COLO829 (cell line): Measurements from ENCODE around the gene MDK.
"Not testable (repeated sequence)": the region's sequence is repeated elsewhere in the genome, so short reads cannot be mapped to it uniquely, and the experiment has no call there.

Source experiments
- DNase-seq: peaks from one replicate; pipeline ENCODE4 v3.0.0; 2012; ENCODE audit warnings: low spot score

The MDK gene

GRCh38 chr11:46367244-46367915 is 14.1 kb upstream of the MDK start:
- DNase-seq, result no peak

GRCh38 chr11:46367916-46368267 is 13.6 kb upstream of the MDK start:
- DNase-seq, result no peak

- DNase-seq, result peak; percentile 60
These were observed 11.9 kb upstream of the MDK start for GRCh38 chr11:46369458-46370152.

GRCh38 chr11:46370253-46370652 is 11.2 kb upstream of the MDK start:
- no peak for DNase-seq

- DNase-seq, result not testable (repeated sequence)
These were observed 10.2 kb upstream of the MDK start for GRCh38 chr11:46371262-46371661.

GRCh38 chr11:46372086-46372485 is 9.4 kb upstream of the MDK start:
- no peak for DNase-seq

GRCh38 chr11:46372501-46372900 is 9.0 kb upstream of the MDK start:
- DNase-seq, result not testable (repeated sequence)

- DNase-seq, result no peak
These were observed 7.4 kb upstream of the MDK start for GRCh38 chr11:46373787-46374740.

- no peak for DNase-seq
These were observed 6.7 kb upstream of the MDK start for GRCh38 chr11:46374815-46375214.

GRCh38 chr11:46375392-46376101 is 5.9 kb upstream of the MDK start:
- no peak for DNase-seq

- no peak for DNase-seq
These were observed 5.0 kb upstream of the MDK start for GRCh38 chr11:46376258-46377050.

- DNase-seq, result no peak
These were observed 4.2 kb upstream of the MDK start for GRCh38 chr11:46377290-46377689.

GRCh38 chr11:46377831-46378230 is 3.6 kb upstream of the MDK start:
- DNase-seq, result no peak

GRCh38 chr11:46378296-46378695 is 3.2 kb upstream of the MDK start:
- DNase-seq, result no peak

GRCh38 chr11:46378811-46379481 is 2.5 kb upstream of the MDK start:
- no peak for DNase-seq

- DNase-seq, result not testable (repeated sequence)
These were observed 1.8 kb upstream of the MDK start for GRCh38 chr11:46379482-46380293.

- no peak for DNase-seq
These were observed 975 bp upstream of the MDK start for GRCh38 chr11:46380340-46381047.

GRCh38 chr11:46381819-46382645 is 563 bp downstream of the MDK start:
- DNase-seq, result no peak
